Fibroblast of lung (primary cell): Measurements from ENCODE around the gene SRRM3. TPM values are rescaled to one million over a fixed set of nuclear protein-coding genes. Genes with fewer than 3 reads are reported as not detected.

Experiments used
- DNase-seq, 2 donors: peaks; one replicate each; pipeline versions ENCODE4 v3.0.0 to v3.0.0-alpha.2; 2010; ENCODE audit warnings: low read depth in 2 of 2
- H2AFZ ChIP-seq: 2 replicates; pipeline ENCODE4 v1.5.1; 2012; ENCODE audit warnings: low read length, control low read depth, inconsistent platforms
- H3K27ac ChIP-seq: 2 replicates; pipeline ENCODE4 v1.5.1; 2011; ENCODE audit warnings: low read length, control low read depth; ENCODE audit not compliant: insufficient read depth
- H3K27me3 ChIP-seq: 2 replicates; pipeline ENCODE4 v1.5.1; 2011; ENCODE audit warnings: mild to moderate bottlenecking, low read length; ENCODE audit not compliant: control insufficient read depth, insufficient read depth
- H3K36me3 ChIP-seq: 2 replicates; pipeline ENCODE4 v1.5.1; 2011; ENCODE audit warnings: low read length; ENCODE audit not compliant: control insufficient read depth, insufficient read depth
- H3K4me1 ChIP-seq: 2 replicates; pipeline ENCODE4 v1.5.1; 2011; ENCODE audit warnings: low read length; ENCODE audit not compliant: control insufficient read depth, insufficient read depth; ENCODE audit errors: extremely low read depth
- H3K4me2 ChIP-seq: 2 replicates; pipeline ENCODE4 v1.5.1; 2011; ENCODE audit warnings: low read length, control low read depth; ENCODE audit not compliant: insufficient read depth; ENCODE audit errors: extremely low read depth
- H3K4me3 ChIP-seq, 4 experiments: fragments of 200-600 bp in 1 of 4; sonication (generic) in 1 of 4; replicated peaks in 1 of 4; 2 replicates each; pipeline ENCODE4 v1.5.1; 2011 to 2016; ENCODE audit warnings: low read length in 4 of 4, low read depth in 3 of 4, mild to moderate bottlenecking in 3 of 4, control low read depth in 2 of 4, inconsistent platforms in 1 of 4, mixed read lengths in 1 of 4; ENCODE audit not compliant: insufficient read depth in 1 of 4; ENCODE audit errors: control extremely low read depth in 1 of 4
- H3K79me2 ChIP-seq: 2 replicates; pipeline ENCODE4 v1.5.1; 2012; ENCODE audit warnings: mild to moderate bottlenecking, low read length, inconsistent platforms; ENCODE audit not compliant: control insufficient read depth, insufficient read depth
- H3K9ac ChIP-seq: 2 replicates; pipeline ENCODE4 v1.5.1; 2011; ENCODE audit warnings: mild to moderate bottlenecking, low read length, control low read depth; ENCODE audit not compliant: insufficient read depth
- H3K9me3 ChIP-seq: 2 replicates; pipeline ENCODE4 v1.5.1; 2012; ENCODE audit warnings: low read depth, low read length; ENCODE audit not compliant: control insufficient read depth, insufficient read depth
- H4K20me1 ChIP-seq: 2 replicates; pipeline ENCODE4 v1.5.1; 2011; ENCODE audit warnings: low read length; ENCODE audit not compliant: control insufficient read depth, insufficient read depth; ENCODE audit errors: extremely low read depth
- EZH2 ChIP-seq: IDR thresholded peaks from 2 replicates; pipeline ENCODE4 v1.5.1; 2012; ENCODE audit warnings: low read length, control low read depth, mild to moderate bottlenecking; ENCODE audit errors: missing control alignments
- polyA plus RNA-seq, 2 donors: library from polyadenylated mRNA; depleted of rRNA in 1 of 2; stranded (reverse) in 1 of 2; unstranded in 1 of 2; fragments of >200 nt; gene quantifications; 2 replicates each; pipeline ENCODE4 v1.2.1, GENCODE V29; 2011 to 2012; ENCODE audit warnings: missing spikeins in 1 of 2
- total RNA-seq: library from RNA; depleted of rRNA; stranded (reverse); fragments of >200 nt; gene quantifications from 2 replicates; pipeline ENCODE4 v1.2.1, GENCODE V29; 2014
- TF ChIP-seq, protein P1 (sequence below), 2 donors: IDR thresholded peaks in 1 of 2; conservative IDR thresholded peaks in 1 of 2; 1 replicate in 1 of 2; 2 replicates in 1 of 2; pipeline ENCODE4 v1.5.1; 2011 to 2012; ENCODE audit warnings: low read length in 2 of 2, control low read depth in 1 of 2, inconsistent platforms in 1 of 2, low read depth in 1 of 2, mild to moderate bottlenecking in 1 of 2

The SRRM3 gene
- total and polyA plus RNA-seq, 2 donors (not counting 1 experiment from before 2014, with no cell fraction given): 0.40 to 1.7 TPM

DNA sequence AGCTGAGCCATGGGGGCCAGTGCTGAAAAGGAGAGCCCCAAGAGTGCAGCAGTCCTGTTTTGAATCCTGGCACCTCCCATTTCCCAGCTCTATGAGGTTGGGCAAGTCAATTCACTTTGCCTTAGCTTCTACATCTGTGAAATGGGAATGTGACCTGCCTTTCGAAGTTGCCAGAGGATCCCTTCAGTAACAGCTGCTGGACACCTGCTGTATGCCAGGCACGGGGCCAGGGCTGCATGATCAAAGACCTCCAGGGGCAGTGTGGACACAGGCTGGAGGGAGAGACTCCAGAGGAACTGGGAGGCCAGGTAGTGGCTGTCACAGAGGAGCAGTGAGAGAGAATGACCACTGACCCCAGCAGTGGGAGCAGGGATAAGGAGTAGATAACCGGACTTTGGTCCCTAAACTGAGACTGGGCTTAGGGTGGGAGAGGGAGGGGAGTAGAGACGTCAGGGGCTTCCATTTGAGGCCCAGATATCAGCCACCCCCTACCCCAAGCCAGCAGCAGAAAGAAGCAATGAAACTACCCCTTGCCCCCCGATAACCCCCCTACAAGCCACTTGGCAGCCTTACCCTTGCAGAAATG is 45.2 kb downstream of the SRRM3 start:
- no peak for DNase-seq
- Histone ChIP-seq H3K4me1 (no peaks in the 10 kb centered on the region), H3K9me3 (no peaks in the 10 kb centered on the region), H3K79me2 (no peaks in the 10 kb centered on the region), H2AFZ (no peak overlapping the region), H3K9ac (no peak overlapping the region), H3K36me3 (no peaks in the 10 kb centered on the region), H3K4me3 (no peak overlapping the region), H3K27ac (no peak overlapping the region), H3K27me3 (no peaks in the 10 kb centered on the region), H4K20me1 (no peaks in the 10 kb centered on the region), H3K4me2 (no peak overlapping the region)
- TF ChIP-seq, protein P1, sequence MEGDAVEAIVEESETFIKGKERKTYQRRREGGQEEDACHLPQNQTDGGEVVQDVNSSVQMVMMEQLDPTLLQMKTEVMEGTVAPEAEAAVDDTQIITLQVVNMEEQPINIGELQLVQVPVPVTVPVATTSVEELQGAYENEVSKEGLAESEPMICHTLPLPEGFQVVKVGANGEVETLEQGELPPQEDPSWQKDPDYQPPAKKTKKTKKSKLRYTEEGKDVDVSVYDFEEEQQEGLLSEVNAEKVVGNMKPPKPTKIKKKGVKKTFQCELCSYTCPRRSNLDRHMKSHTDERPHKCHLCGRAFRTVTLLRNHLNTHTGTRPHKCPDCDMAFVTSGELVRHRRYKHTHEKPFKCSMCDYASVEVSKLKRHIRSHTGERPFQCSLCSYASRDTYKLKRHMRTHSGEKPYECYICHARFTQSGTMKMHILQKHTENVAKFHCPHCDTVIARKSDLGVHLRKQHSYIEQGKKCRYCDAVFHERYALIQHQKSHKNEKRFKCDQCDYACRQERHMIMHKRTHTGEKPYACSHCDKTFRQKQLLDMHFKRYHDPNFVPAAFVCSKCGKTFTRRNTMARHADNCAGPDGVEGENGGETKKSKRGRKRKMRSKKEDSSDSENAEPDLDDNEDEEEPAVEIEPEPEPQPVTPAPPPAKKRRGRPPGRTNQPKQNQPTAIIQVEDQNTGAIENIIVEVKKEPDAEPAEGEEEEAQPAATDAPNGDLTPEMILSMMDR (conservative IDR thresholded peaks at IDR 0.05 in 1 of 2, IDR thresholded peaks at IDR 0.05 in 1 of 2; ENCODE audit: low read depth in 1 of 2, low read length in 2 of 2): no peak
- no peak for TF ChIP-seq EZH2

DNA sequence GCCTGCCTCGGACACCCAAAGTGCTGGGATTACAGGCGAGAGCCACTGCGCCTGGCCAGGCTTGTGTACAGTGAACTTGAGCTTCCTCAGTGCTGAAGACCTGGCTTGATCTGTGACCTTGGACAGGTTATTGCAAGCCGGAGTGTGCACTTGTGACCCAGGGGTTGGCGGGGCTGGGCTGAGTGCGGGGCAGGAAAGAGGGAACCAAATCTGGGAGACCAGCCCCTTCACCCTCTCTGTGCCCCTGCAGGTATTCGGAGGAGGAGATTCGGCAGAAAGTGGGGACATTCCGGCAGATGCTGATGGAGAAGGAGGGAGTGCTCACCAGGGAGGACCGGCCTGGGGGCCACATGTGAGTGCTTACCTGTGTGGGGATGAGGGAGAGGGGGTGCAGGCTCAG is 46.2 kb downstream of the SRRM3 start:
- Histone ChIP-seq H3K27ac (no peak overlapping the region), H2AFZ (no peak overlapping the region), H3K4me1 (no peaks in the 10 kb centered on the region), H3K9me3 (no peaks in the 10 kb centered on the region), H3K9ac (no peak overlapping the region), H4K20me1 (no peaks in the 10 kb centered on the region), H3K27me3 (no peaks in the 10 kb centered on the region), H3K4me3 (no peak overlapping the region), H3K4me2 (no peak overlapping the region), H3K36me3 (no peaks in the 10 kb centered on the region), H3K79me2 (no peaks in the 10 kb centered on the region)
- TF ChIP-seq, protein P1 (conservative IDR thresholded peaks at IDR 0.05 in 1 of 2, IDR thresholded peaks at IDR 0.05 in 1 of 2; ENCODE audit: low read depth in 1 of 2, low read length in 2 of 2): no peak
- no peak for TF ChIP-seq EZH2
- DNase-seq: no peak

DNA sequence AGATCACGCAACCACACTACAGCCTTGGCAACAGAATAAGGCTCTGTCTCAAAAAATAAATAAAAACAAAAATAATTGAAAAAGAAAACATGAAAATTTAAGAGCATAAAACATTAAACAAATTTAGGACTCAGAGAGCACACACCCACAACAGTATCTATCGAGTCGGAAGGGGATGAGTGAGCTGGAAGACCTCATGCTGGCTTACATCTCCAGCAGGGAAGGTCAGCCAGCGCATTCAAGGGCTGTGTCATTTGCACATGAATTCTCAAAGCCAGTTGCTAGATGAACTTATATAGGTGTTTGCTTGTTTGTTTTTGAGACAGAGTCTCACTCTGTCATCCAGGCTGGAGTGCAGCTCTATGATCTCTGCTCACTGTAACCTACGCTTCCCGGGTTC is 50.3 kb downstream of the SRRM3 start:
- no peaks in the 10 kb centered on the region for H3K27me3 ChIP-seq
- no peak overlapping the region for H2AFZ ChIP-seq
- no peaks in the 10 kb centered on the region for H3K79me2 ChIP-seq
- H3K4me2 ChIP-seq: no peak overlapping the region
- DNase-seq: no peak
- TF ChIP-seq, protein P1 (conservative IDR thresholded peaks at IDR 0.05 in 1 of 2, IDR thresholded peaks at IDR 0.05 in 1 of 2; ENCODE audit: low read depth in 1 of 2, low read length in 2 of 2): no peak
- no peak for TF ChIP-seq EZH2
- H3K36me3 ChIP-seq: no peaks in the 10 kb centered on the region
- H3K4me3 ChIP-seq: no peak overlapping the region
- H4K20me1 ChIP-seq: no peaks in the 10 kb centered on the region
- H3K9ac ChIP-seq: no peak overlapping the region
- no peak overlapping the region for H3K27ac ChIP-seq
- no peaks in the 10 kb centered on the region for H3K4me1 ChIP-seq
- H3K9me3 ChIP-seq: no peaks in the 10 kb centered on the region
